ENCODE data around the gene BBS9. TPM values are rescaled to one million over a fixed set of nuclear protein-coding genes. Genes with fewer than 3 reads are reported as not detected.

Gene BBS9
- total RNA-seq, 4 donors from 2014 or later, result 16.4 to 26.0 (median 21.4) TPM

- Histone ChIP-seq H3K9me3 (peaks cover 4% of the 10 kb centered on the region), H3K36me3 (no peaks in the 10 kb centered on the region), H3K4me1 (no peaks in the 10 kb centered on the region), H3K4me3 (no peak overlapping the region), H3K27me3 (no peaks in the 10 kb centered on the region), H3K27ac (no peak overlapping the region)
- no peak for DNase-seq (ENCODE audit: low spot score in 2 of 2)
- 89% methylated on average over 1 of the region's 1 CpG for WGBS
- TF ChIP-seq POLR2A (IDR thresholded peaks at IDR 0.05), result no peak
- TF ChIP-seq EP300 (IDR thresholded peaks at IDR 0.05), result no peak
- TF ChIP-seq CTCF (IDR thresholded peaks at IDR 0.05), result no peak
- no peak for TF ChIP-seq POLR2AphosphoS5 (IDR thresholded peaks at IDR 0.05)
Observed at GRCh38 chr7:33612442-33612841, 483.1 kb downstream of the BBS9 start.

- Histone ChIP-seq H3K36me3 (no peaks in the 10 kb centered on the region), H3K27me3 (no peaks in the 10 kb centered on the region), H3K27ac (no peak overlapping the region), H3K4me3 (no peak overlapping the region), H3K4me1 (no peaks in the 10 kb centered on the region), H3K9me3 (no peaks in the 10 kb centered on the region)
- no peak for DNase-seq (ENCODE audit: low spot score in 2 of 2)
- WGBS, result 84% methylated on average over 6 of the region's 6 CpGs
- TF ChIP-seq POLR2AphosphoS5 (IDR thresholded peaks at IDR 0.05) (no peak), EP300 (IDR thresholded peaks at IDR 0.05) (no peak), CTCF (IDR thresholded peaks at IDR 0.05) (no peak), POLR2A (IDR thresholded peaks at IDR 0.05) (no peak)
Observed at GRCh38 chr7:33614357-33615117, 485.2 kb downstream of the BBS9 start.

- Histone ChIP-seq H3K4me1 (no peaks in the 10 kb centered on the region), H3K27me3 (no peaks in the 10 kb centered on the region), H3K9me3 (no peaks in the 10 kb centered on the region), H3K27ac (no peak overlapping the region), H3K4me3 (no peak overlapping the region), H3K36me3 (no peaks in the 10 kb centered on the region)
- no peak for DNase-seq (ENCODE audit: low spot score in 2 of 2)
- TF ChIP-seq POLR2AphosphoS5 (IDR thresholded peaks at IDR 0.05) (no peak), CTCF (IDR thresholded peaks at IDR 0.05) (no peak), POLR2A (IDR thresholded peaks at IDR 0.05) (no peak), EP300 (IDR thresholded peaks at IDR 0.05) (no peak)
- 92% methylated on average over 2 of the region's 2 CpGs for WGBS
Observed at GRCh38 chr7:33616752-33617151, 487.4 kb downstream of the BBS9 start.

- no peak overlapping the region for H3K4me3 ChIP-seq
- no peaks in the 10 kb centered on the region for H3K27me3 ChIP-seq
- DNase-seq (ENCODE audit: low spot score in 2 of 2), result no peak
- TF ChIP-seq POLR2A (IDR thresholded peaks at IDR 0.05), result no peak
- TF ChIP-seq POLR2AphosphoS5 (IDR thresholded peaks at IDR 0.05), result no peak
- TF ChIP-seq EP300 (IDR thresholded peaks at IDR 0.05), result no peak
- no peak for TF ChIP-seq CTCF (IDR thresholded peaks at IDR 0.05)
- H3K9me3 ChIP-seq, result no peaks in the 10 kb centered on the region
- 97% methylated on average over 2 of the region's 2 CpGs for WGBS
- no peak overlapping the region for H3K27ac ChIP-seq
- H3K4me1 ChIP-seq, result no peaks in the 10 kb centered on the region
- H3K36me3 ChIP-seq, result no peaks in the 10 kb centered on the region
Observed at GRCh38 chr7:33619264-33619663, 489.9 kb downstream of the BBS9 start.

- DNase-seq (ENCODE audit: low spot score in 2 of 2), result no peak
- TF ChIP-seq CTCF (IDR thresholded peaks at IDR 0.05) (no peak), POLR2AphosphoS5 (IDR thresholded peaks at IDR 0.05) (no peak), EP300 (IDR thresholded peaks at IDR 0.05) (no peak)
- H3K27me3 ChIP-seq, result no peaks in the 10 kb centered on the region
- H3K9me3 ChIP-seq, result no peaks in the 10 kb centered on the region
- no peaks in the 10 kb centered on the region for H3K36me3 ChIP-seq
- no peak overlapping the region for H3K4me3 ChIP-seq
- 39% methylated on average over 1 of the region's 1 CpG for WGBS
- H3K27ac ChIP-seq, result no peak overlapping the region
- no peaks in the 10 kb centered on the region for H3K4me1 ChIP-seq
Observed at GRCh38 chr7:33623267-33623666, 493.9 kb downstream of the BBS9 start.

Data from suprapubic skin (tissue), 4 donors.